CD4-positive, alpha-beta T cell treated with Interferon alpha-2 for 1 hour (primary cell): ENCODE results near the gene PAQR4.

Experiments
- DNase-seq, 2 donors: peaks; one replicate each; pipeline ENCODE4 v3.0.0-alpha.2; 2020 to 2022

PAQR4 gene

DNA sequence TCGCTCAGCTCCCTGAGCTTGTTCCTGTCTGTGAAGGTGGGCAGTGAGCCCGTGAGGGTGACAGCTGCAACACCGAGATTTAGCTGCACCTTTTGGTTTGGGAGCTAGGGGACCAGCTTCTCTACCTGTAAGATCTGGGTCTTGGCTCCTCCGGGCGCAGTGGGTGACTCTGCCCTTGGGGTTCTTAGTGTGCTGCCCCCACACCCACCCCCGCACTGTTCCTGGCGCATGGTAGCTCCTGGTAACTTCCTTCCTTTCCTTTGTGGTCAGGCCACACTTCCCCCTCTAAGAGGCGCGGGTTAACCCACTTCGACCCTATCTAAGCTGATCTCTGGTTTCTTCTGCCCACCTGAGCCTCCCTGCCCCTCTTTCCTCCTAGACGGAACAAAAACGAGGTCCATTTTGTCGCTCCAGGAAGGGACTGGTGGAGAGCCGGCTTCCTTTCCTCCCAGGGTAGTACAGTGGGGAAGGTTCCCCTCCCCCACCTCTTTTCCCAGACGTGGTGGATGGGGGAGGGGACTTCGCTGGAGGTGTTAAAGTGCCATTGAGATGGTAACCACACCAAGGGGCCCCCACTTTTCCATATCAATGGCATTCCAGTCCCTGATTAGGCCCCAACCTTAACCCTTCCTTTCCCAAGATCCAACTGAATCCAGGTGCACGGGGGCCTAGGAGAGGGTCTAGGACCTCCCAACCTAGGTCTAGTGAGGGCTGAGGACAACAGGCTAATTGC, 39.0 kb downstream of the PAQR4 start:
- DNase-seq = peak in 1 of 2 donors; percentile 37

DNA sequence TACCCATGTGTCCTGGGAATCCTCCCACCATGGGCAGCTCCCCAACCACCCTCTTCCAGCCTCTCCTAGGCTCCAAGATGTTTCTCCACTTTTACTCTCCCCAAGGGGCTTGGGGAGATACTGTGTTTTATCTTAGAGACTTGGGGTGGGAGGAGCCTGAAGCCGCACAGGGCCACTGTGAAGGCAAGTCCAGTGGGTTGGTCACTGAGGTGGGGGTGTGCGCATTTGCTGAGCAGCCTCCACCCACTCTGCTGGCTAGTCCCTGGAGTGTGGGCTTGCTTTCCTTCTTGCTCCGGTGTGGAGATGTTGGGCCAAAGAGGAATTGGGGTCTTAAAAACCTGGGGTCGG, 39.5 kb downstream of the PAQR4 start:
- no peak for DNase-seq

DNA sequence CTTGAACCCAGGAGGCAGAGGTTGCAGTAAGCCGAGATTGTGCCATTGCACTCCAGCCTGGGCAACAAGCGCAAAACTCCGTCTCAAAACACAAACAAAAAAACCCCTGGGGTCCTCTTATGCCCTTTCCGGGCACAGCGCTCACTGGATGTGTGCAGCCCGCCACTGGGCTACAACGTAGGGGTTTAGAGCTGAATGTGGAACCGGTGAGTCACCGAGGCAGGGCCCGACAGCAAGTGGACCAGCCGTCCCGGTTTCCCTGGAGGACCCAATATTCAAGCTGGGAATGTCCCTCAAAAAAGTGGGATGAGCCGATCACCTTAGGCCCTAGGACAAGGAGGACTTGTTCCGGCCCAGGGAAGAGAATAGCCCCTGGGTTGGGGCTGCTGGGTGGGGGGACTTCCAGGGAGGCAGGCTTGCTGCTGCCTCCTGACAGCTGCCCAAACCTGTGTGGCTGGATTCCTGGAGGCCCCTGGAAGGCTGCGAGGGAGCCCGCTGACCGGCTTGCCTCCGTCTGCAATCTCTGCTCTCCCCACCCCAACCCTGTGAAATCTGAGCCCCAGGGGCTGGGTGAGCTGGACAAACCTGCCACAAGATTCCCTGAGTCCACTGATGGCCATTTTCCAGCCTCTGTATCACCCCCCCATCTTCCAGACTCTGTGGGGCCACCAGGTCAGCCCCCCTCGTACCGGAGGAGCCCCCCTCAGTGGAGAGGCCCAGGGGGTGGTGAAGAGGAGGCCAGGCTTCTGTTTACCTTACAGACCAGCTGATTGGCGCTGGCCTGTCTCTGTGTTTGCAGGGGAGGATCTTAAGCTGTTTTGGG, 40.6 kb downstream of the PAQR4 start:
- no peak for DNase-seq

DNA sequence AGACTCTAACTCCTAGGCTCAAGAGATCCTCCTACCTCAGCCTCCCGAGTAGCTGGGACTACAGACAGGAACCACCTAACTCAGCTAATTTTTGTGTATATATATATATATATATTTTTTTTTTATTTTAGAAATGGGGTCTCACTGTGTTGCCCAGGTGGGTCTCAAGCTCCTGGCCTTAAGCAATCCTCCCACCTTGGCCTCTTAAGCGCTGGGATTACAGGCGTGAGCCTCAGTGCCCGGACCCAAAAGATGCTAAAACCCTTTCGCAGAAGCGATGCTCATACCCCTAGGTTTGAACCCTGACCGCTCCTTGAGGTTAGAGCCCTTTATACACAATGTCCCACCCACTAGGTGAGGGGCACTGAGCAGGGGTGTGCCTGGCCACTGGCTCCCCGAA, 41.4 kb downstream of the PAQR4 start:
- DNase-seq = no peak

DNA sequence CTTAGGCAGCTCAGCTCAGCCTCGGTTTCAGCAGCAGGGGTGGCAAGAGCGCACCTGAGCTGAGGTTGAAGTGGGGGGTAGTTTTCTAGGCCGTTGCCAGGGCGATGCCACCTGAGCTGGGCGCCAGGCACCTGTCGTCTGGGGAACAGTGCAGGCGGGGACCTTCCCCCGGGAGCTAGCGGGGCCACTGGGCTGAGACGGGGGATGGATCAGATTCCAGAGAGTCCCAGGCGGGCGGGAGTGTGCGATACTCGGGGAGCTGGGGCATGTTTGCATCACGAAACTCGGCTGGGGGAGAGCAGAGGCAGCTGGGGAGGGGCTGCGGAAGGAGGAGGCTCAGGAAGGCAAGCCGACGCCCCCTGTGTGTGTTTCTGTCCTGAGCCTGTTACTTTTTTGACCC, 43.1 kb downstream of the PAQR4 start:
- DNase-seq = no peak

DNA sequence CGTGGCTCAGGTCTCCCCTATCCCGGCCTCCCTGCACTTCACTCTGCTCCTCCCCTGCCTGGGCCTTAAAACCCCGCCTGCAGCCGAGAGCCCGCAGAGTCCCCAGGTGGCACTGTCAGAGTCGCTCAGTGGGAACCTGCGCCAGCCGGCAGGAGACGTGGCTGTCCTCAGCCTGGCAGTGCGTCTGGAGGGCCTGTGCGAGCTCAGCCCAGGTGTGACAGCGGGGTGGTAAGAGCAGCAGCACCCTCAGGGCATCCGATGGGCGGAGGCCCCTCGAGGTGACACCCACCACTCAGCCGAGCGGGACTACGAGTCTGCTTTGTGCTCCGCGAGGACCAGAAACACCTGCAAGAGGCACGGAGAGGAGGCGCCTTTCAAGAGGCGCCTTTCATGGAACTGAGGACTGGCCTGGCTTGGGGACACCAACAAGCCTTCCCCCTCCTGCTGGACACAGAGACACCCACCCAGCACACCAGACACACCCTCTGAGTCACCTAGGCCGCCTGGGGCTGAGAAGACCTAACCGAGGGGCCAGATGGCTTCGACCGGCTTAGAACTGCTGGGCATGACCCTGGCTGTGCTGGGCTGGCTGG, 43.8 kb downstream of the PAQR4 start, which contains the start of gene CLDN9:
TSS of gene CLDN9 (plus strand) at position 96 of the 593 bp plus-strand sequence. CDS start at position 536, 440 bp downstream.
- DNase-seq = no peak

DNA sequence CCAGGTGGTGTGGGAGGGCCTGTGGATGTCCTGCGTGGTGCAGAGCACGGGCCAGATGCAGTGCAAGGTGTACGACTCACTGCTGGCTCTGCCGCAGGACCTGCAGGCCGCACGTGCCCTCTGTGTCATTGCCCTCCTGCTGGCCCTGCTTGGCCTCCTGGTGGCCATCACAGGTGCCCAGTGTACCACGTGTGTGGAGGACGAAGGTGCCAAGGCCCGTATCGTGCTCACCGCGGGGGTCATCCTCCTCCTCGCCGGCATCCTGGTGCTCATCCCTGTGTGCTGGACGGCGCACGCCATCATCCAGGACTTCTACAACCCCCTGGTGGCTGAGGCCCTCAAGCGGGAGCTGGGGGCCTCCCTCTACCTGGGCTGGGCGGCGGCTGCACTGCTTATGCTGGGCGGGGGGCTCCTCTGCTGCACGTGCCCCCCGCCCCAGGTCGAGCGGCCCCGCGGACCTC, 44.4 kb downstream of the PAQR4 start:
- no peak for DNase-seq

DNA sequence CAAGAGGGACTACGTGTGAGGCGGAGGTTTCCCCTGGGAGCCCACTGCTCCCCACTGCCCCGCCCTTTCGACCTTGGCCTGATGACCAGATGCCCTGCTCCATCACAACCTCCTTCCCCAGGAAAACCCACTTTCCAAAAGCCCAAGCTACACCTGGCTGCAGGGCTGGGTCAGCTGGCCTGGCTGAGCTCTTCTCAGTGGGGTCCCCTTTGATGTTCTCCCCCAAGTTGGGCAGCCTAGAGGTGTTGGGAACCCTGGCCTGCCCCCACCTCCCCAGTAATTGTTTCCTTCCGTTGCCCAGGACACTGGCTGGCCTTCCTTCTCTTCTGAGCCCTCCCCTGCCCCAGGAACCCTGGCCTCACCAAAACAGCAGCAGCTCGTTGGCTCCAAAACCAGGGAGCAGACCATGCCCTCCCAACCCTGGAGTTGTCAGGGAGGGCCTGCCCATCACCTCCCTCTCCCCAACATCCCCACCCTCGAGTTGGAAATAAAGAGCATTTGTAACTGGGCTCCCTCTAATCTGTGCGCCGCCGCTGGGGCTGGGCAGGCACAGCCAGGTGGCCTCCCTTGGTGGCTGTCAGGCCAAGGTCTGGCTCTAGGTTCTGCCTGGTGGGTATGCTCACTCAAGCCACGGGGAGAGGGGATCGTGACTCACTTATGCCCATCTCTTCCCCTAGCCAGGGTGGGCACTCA, 45.0 kb downstream of the PAQR4 start:
- no peak for DNase-seq

DNA sequence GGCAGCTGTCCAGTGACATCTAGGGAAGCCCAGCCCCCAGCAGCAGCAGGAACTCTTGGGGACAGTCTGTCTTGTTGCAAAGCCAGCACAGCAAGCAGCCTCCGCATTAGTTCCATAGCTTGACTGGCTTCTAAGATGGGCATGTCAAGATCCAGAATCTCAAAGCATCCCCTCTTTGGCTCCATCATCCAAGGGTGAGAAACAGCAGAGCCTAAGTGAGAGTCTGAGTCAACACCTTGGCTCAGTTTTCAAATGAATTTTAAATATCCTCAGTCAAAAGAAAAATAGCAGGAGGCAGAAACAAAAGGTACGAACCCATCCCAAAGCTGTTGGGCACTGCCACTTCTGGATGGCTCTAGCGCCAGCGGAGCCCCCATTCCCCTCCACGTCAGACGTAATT, 45.8 kb downstream of the PAQR4 start:
- DNase-seq = no peak

DNA sequence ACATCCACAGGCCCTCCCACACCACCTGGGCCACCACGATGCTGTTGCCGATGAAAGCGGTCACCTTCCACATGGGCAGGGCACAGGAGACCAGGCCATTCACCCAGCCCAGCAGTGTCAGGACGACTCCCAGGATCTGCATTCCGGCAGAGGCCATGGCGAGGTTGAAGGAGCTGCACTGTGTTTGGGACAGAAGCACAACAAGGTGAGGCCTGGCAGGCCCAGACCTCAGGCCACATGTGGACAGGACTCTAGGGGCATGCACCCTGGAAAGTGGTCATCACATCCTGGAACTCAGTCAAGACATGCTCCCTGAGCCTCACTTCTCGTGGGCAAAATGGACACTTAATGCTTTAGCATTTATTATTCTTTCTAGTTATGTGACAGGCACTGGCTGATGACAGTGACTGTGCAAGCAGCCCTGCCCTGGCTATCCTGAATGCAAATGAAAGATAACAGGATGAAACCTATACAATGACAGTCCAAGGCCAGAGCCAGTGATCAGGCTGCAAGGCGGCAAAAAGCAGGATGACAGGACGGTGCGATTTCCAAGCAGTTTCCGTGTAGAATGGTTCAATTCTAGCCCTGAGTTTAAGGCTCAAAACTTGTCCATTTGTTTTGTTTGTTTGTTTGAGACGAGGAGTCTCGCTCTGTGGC, 46.8 kb downstream of the PAQR4 start:
- DNase-seq = no peak

DNA sequence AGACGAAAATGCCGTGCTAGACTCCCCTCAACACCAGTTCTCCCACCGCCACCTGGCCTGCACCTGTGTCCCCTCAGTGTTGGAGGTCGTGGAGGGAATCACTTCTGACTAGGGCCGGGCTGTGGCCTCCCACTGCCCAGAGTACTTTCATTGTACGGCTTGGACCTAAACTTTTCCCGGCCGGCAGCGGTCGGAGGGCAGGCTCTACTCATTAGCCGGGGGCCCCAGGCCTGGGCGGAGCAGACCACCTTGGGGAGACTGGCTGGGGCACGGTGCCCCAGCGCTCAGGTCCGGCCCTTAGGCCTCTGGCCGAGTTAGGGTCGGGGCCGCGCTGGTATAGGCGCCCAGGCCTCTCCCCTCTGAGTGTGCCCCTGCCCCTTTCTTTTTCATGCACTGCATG, 48.2 kb downstream of the PAQR4 start:
- DNase-seq = no peak

DNA sequence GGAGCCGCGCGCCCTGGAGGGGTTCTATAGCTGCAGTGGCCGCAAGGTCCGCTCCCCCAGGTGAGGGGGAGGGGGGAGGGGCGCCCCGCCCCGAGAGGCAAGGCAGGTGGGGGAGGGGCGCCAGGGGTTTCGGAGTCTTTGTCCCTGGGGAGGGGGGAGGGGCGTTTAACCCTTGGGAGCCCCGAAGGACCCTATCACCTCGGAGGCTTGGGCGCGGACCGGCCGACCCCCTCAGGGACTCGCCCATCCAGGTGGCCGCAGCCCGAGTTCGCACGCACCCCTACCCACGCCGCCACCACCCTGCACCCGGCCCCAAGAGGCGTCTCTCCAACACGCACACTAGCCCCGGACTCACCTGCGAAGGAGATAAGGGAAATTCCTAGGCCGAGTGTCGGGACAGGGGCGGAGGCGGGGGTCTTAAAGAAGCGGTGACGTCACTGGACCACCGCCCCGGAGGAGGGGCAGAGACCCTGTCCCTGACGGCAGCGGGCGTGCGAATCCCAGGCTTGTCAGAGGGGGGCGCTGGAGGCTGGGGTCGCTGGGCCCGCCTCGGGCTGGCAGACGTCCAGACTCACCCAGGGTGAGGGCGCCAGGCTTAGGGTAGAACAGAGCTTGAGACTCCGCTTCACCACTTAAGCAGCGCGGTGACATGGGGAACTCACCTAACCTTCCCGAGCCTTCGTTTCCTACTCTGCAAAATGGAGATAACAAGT, 48.8 kb downstream of the PAQR4 start, which contains the start of gene CLDN6:
TSS of gene CLDN6 (minus strand) at position 390 of the 713 bp plus-strand sequence. CDS start 2,162 bp downstream, outside the sequence.
- DNase-seq = peak in 1 of 2 donors; percentile 35

DNA sequence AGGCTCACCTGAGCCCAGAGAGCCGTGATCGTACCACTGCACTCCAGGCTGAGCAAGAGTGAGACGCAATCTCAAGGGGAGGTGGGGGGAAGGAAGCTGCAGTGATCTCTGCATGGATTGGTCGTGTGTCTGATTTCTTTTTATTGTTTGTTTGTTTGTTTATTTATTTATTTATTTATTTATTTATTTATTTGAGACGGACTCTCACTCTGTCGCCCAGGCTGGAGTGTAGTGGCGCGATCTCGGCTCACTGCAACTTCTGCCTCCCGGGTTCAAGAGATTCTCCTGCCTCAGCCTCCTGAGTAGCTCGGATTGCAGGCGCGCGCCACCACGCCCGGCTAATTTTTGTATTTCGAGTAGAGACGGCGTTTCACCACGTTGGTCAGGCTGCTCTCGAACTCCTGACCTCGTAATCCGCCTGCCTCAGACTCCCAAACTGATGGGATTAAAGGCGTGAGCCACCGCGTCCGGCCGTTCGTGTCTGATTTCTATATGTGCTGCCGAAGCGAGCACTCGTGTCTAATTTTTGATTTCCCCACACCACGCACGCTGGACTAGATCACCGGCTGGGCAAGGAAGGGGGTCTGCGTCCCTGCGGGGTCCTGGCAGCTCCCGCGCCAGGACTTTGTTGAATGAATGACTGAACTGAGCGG, 50.6 kb downstream of the PAQR4 start:
- DNase-seq = no peak

DNA sequence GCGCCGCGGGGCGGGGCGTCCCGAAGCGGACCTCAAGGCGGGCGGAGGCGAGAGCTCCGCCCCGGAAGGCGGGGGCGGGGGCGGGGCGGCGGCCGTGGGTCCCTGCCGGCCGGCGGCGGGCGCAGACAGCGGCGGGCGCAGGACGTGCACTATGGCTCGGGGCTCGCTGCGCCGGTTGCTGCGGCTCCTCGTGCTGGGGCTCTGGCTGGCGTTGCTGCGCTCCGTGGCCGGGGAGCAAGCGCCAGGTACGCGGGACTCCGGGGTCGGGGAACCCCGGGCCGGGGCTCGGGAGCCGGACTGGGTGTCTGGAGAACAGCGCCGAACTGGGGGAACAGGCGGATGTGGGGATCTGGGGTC, 51.1 kb downstream of the PAQR4 start, which contains the start of gene TNFRSF12A:
TSS of gene TNFRSF12A (plus strand) at position 122 of the 357 bp plus-strand sequence. CDS start at position 152, 30 bp downstream.
- DNase-seq = peak; percentile 70 to 80

DNA sequence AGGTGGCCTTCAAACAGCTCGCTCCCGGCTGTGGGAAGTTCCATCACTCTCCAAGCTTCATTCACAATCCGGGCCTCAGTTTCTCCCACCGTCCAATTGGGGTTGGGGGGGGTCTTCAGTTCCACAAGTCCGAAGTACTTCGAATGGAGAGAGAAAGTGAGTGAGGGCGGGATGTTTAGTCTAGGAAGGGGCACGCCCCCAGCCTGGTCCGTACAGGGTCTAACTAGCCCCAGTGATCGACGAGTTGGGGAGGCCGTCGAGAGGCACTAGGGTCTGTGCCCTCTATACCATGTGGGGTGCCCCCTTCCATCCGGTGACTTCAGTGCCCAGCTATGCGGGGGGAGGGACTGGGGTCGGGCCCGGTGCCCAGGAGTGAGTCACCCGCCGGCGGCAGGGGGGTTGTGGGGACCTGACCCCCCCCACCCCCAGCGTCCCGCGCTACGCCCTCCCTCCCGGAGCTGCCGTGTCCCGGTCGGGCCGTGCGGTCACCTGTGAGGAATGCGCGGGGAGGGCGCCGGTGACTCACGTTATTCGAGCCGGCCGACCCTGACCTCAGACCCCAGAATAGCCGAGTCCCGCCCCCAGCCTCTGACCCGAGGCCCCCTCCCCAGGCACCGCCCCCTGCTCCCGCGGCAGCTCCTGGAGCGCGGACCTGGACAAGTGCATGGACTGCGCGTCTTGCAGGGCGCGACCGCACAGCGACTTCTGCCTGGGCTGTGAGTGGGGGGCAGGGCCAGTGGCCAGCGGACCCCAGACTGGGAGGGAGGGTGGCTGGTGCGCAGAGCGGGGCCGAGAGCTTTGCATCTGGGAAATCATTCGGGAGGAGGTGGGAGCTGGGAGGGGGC, 51.7 kb downstream of the PAQR4 start:
- DNase-seq = peak; percentile 46 to 72

DNA sequence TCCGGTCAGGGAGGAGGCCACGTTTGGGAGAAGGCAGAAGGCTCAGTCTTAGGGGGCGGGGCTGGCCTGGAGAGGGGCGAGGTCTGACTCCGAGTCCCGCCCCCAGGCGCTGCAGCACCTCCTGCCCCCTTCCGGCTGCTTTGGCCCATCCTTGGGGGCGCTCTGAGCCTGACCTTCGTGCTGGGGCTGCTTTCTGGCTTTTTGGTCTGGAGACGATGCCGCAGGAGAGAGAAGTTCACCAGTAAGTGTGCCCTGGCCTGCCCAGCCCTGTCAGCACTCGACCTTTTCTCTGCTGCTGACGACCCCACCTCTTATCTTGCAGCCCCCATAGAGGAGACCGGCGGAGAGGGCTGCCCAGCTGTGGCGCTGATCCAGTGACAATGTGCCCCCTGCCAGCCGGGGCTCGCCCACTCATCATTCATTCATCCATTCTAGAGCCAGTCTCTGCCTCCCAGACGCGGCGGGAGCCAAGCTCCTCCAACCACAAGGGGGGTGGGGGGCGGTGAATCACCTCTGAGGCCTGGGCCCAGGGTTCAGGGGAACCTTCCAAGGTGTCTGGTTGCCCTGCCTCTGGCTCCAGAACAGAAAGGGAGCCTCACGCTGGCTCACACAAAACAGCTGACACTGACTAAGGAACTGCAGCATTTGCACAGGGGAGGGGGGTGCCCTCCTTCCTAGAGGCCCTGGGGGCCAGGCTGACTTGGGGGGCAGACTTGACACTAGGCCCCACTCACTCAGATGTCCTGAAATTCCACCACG, 52.5 kb downstream of the PAQR4 start:
- DNase-seq = peak; percentile 61 to 69

DNA sequence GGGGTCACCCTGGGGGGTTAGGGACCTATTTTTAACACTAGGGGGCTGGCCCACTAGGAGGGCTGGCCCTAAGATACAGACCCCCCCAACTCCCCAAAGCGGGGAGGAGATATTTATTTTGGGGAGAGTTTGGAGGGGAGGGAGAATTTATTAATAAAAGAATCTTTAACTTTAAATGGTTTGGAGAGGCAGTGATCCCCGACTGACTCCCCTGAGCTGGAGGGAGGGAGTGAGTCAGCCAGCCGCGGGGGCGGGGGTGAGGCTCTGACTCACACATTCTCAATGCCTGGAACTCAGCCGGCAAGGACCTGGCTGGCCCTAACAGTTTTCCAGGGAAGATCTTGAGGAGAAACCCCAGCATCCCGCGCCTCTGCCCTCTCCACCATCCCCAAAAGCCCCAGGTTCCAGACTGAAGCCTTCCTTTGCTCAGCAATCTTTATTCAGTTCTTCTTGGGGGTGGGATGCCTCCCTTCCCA, 53.1 kb downstream of the PAQR4 start:
- DNase-seq = peak; percentile 65 to 66

DNA sequence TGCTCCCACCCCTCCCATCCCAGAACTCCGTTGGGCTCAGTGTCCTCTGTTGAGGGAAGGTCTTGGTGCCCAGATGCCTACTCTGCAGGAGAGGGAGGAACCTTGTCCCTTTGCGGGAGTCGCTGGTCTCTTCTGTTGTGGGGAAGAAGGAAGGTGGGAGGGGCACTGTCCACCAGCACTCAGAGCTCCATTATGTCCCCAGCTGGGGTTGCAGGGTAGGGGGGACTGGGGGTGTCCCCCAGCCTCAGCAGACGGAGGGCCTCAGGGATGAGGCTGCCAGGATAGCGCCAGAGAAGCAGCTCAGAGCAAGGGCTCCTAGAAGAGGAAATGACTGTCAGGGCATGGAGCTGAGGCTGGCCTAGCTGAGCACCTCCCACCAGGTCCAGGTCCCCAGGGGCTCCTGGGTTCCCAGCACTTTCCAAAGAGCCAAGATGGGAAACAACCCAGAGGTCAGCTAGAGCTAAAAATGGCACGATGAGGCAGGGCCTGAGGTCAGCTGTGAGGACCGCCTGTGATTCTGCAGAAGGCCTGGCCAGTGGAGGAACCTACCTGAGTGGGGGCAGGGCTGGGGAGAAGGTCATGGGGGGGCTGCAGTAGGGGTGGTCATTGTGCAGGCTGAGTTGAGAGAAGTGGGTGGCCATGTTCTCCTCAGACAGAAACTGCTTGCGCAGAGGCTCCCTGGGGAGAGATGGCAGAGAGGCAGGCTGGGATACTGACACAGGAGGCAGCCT, 53.7 kb downstream of the PAQR4 start:
- no peak for DNase-seq
